HepG2 (cell line): ENCODE measurements around the gene CHM.

ENCODE experiments used
- CREB1 ChIP-seq, 2 experiments: fragments of 450-650 bp in 1 of 2; IDR thresholded peaks; 2 replicates each; pipeline ENCODE4 v1.6.1; 2016 to 2017; ENCODE audit warnings: control low read depth in 1 of 2, mild to moderate bottlenecking in 1 of 2, missing compliant biosample characterization in 1 of 2, missing genetic modification characterization in 1 of 2
- KDM5A ChIP-seq: fragments of 200-600 bp; sonication (generic); IDR thresholded peaks from 2 replicates; pipeline ENCODE4 v1.7.0; 2018; ENCODE audit warnings: antibody characterized with exemption, mild to moderate bottlenecking, low read length, borderline replicate concordance
- NR2F6 ChIP-seq, 2 experiments: IDR thresholded peaks; 2 replicates each; pipeline ENCODE4 v1.6.1; 2016; ENCODE audit warnings: antibody characterized with exemption in 1 of 2, mild to moderate bottlenecking in 1 of 2
- POLR2AphosphoS5 ChIP-seq: IDR thresholded peaks from 2 replicates; pipeline ENCODE4 v1.6.1; 2012; ENCODE audit warnings: low read depth, low read length
- PRPF4 ChIP-seq: fragments of 200-400 bp; formaldehyde crosslinking; IDR thresholded peaks from 2 replicates; pipeline ENCODE4 v1.6.1; 2016; ENCODE audit warnings: low read length, low read depth; ENCODE audit not compliant: poor library complexity, severe bottlenecking
- RBM22 ChIP-seq: fragments of 200-400 bp; formaldehyde crosslinking; optimal IDR thresholded peaks from 2 replicates; pipeline ENCODE3; 2017; ENCODE audit warnings: mild to moderate bottlenecking, low read length, moderate library complexity
- ZBED4 ChIP-seq: sonication (generic); formaldehyde crosslinking; IDR thresholded peaks from 2 replicates; pipeline ENCODE4 v1.4.0; 2020; ENCODE audit warnings: missing genetic modification reagents, borderline replicate concordance
- ZNF343 ChIP-seq: sonication (generic); formaldehyde crosslinking; IDR thresholded peaks from 2 replicates; pipeline ENCODE4 v1.4.0; 2020; ENCODE audit warnings: mild to moderate bottlenecking, missing genetic modification reagents
- ZNF776 ChIP-seq: sonication (generic); formaldehyde crosslinking; IDR thresholded peaks from 2 replicates; pipeline ENCODE4 v1.4.0; 2020; ENCODE audit warnings: mild to moderate bottlenecking, missing genetic modification reagents

- no peak for TF ChIP-seq PRPF4
- TF ChIP-seq ZNF343 (CRISPR knock-in tag): no peak
- no peak for TF ChIP-seq ZBED4 (CRISPR knock-in tag)
- TF ChIP-seq ZNF776: no peak
- TF ChIP-seq NR2F6 (IDR thresholded peaks at IDR 0.05): no peak
- TF ChIP-seq NR2F6 (CRISPR knock-in tag; IDR thresholded peaks at IDR 0.05): no peak
- no peak for TF ChIP-seq POLR2AphosphoS5
- no peak for TF ChIP-seq CREB1 (IDR thresholded peaks at IDR 0.05)
- no peak for TF ChIP-seq CREB1 (CRISPR knock-in tag; IDR thresholded peaks at IDR 0.05)
- TF ChIP-seq RBM22: no peak
- no peak for TF ChIP-seq KDM5A
Measured at GRCh38 chrX:86028681-86029080, 18.7 kb downstream of the CHM start.
